Liver (tissue), 3 donors: ENCODE results near the gene ATP6AP1.

Experiments used
- GABPA ChIP-seq, 2 donors: IDR thresholded peaks in 1 of 2; conservative IDR thresholded peaks in 1 of 2; 2 replicates each; pipeline ENCODE4 v1.6.1; 2016; ENCODE audit warnings: antibody characterized with exemption in 2 of 2, mild to moderate bottlenecking in 1 of 2, moderate library complexity in 1 of 2
- RAD21 ChIP-seq, 2 donors: IDR thresholded peaks; 2 replicates each; pipeline ENCODE4 v1.6.1; 2016; ENCODE audit warnings: antibody characterized with exemption in 2 of 2, mild to moderate bottlenecking in 2 of 2
- RXRA ChIP-seq, 2 donors: IDR thresholded peaks; 2 replicates each; pipeline ENCODE4 v1.6.1; 2017 to 2018; ENCODE audit warnings: antibody characterized with exemption in 2 of 2, mild to moderate bottlenecking in 1 of 2
- SP1 ChIP-seq: IDR thresholded peaks from 2 replicates; pipeline ENCODE4 v1.6.1; 2018; ENCODE audit warnings: antibody characterized with exemption, mild to moderate bottlenecking
- TF ChIP-seq, protein P1 (sequence below): fragments of 150-350 bp; IDR thresholded peaks from 2 replicates; pipeline ENCODE4 v1.5.1; 2017; ENCODE audit warnings: improper control_type of control experiment, low read depth, low read length; ENCODE audit not compliant: missing input control
- TF ChIP-seq, protein P2 (sequence below): IDR thresholded peaks from 2 replicates; pipeline ENCODE4 v1.6.1; 2016; ENCODE audit warnings: antibody characterized with exemption, mild to moderate bottlenecking
- TF ChIP-seq, protein P3 (sequence below): IDR thresholded peaks from 2 replicates; pipeline ENCODE4 v1.6.1; 2016; ENCODE audit warnings: antibody characterized with exemption
- TF ChIP-seq, protein P4 (sequence below): IDR thresholded peaks from 2 replicates; pipeline ENCODE4 v1.6.1; 2016; ENCODE audit warnings: antibody characterized with exemption
- donor health status: healthy.
- donor health status: healthy.

DNA sequence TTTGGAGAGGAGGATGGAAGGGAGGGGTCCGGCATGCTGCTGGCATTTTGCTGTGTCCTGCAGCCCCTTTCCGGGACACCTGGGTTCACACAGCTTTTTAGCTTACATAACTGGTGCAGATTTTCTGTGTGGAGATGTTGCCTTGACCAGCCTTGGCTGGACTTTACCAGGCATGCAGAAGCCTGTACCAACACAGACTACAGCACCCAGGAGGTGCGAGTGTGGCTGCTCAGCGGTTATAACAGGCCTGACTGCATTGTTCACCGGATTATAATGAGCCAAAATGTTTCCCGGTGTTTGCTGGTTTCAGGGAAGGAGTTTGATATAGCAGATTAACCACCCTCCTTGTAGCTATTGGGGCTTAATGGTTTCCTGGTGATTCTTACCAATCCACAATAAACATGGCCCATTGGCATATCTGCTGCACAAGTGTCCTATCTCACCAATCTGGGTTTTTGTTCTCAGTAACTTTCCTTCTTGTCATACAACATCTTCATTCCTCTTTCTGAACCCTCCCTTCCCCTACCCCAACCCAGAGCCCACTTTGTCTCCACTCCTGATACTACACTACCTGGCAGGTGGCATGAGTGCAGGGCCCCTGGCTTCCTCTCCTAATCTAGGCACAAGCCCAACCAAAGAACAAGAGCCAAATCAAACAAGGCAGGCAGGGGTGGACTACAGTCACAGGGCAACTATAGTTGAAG is 26.4 kb upstream of the ATP6AP1 start:
- TF ChIP-seq, protein P1, sequence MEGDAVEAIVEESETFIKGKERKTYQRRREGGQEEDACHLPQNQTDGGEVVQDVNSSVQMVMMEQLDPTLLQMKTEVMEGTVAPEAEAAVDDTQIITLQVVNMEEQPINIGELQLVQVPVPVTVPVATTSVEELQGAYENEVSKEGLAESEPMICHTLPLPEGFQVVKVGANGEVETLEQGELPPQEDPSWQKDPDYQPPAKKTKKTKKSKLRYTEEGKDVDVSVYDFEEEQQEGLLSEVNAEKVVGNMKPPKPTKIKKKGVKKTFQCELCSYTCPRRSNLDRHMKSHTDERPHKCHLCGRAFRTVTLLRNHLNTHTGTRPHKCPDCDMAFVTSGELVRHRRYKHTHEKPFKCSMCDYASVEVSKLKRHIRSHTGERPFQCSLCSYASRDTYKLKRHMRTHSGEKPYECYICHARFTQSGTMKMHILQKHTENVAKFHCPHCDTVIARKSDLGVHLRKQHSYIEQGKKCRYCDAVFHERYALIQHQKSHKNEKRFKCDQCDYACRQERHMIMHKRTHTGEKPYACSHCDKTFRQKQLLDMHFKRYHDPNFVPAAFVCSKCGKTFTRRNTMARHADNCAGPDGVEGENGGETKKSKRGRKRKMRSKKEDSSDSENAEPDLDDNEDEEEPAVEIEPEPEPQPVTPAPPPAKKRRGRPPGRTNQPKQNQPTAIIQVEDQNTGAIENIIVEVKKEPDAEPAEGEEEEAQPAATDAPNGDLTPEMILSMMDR = no peak
- no peak for TF ChIP-seq RXRA (IDR thresholded peaks at IDR 0.05)
- TF ChIP-seq SP1 = no peak
- TF ChIP-seq, protein P2, sequence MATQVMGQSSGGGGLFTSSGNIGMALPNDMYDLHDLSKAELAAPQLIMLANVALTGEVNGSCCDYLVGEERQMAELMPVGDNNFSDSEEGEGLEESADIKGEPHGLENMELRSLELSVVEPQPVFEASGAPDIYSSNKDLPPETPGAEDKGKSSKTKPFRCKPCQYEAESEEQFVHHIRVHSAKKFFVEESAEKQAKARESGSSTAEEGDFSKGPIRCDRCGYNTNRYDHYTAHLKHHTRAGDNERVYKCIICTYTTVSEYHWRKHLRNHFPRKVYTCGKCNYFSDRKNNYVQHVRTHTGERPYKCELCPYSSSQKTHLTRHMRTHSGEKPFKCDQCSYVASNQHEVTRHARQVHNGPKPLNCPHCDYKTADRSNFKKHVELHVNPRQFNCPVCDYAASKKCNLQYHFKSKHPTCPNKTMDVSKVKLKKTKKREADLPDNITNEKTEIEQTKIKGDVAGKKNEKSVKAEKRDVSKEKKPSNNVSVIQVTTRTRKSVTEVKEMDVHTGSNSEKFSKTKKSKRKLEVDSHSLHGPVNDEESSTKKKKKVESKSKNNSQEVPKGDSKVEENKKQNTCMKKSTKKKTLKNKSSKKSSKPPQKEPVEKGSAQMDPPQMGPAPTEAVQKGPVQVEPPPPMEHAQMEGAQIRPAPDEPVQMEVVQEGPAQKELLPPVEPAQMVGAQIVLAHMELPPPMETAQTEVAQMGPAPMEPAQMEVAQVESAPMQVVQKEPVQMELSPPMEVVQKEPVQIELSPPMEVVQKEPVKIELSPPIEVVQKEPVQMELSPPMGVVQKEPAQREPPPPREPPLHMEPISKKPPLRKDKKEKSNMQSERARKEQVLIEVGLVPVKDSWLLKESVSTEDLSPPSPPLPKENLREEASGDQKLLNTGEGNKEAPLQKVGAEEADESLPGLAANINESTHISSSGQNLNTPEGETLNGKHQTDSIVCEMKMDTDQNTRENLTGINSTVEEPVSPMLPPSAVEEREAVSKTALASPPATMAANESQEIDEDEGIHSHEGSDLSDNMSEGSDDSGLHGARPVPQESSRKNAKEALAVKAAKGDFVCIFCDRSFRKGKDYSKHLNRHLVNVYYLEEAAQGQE = no peak
- TF ChIP-seq, protein P3, sequence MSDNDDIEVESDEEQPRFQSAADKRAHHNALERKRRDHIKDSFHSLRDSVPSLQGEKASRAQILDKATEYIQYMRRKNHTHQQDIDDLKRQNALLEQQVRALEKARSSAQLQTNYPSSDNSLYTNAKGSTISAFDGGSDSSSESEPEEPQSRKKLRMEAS = no peak
- TF ChIP-seq, protein P4, sequence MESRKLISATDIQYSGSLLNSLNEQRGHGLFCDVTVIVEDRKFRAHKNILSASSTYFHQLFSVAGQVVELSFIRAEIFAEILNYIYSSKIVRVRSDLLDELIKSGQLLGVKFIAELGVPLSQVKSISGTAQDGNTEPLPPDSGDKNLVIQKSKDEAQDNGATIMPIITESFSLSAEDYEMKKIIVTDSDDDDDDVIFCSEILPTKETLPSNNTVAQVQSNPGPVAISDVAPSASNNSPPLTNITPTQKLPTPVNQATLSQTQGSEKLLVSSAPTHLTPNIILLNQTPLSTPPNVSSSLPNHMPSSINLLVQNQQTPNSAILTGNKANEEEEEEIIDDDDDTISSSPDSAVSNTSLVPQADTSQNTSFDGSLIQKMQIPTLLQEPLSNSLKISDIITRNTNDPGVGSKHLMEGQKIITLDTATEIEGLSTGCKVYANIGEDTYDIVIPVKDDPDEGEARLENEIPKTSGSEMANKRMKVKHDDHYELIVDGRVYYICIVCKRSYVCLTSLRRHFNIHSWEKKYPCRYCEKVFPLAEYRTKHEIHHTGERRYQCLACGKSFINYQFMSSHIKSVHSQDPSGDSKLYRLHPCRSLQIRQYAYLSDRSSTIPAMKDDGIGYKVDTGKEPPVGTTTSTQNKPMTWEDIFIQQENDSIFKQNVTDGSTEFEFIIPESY = no peak
- TF ChIP-seq GABPA (IDR thresholded peaks at IDR 0.05 in 1 of 2, conservative IDR thresholded peaks at IDR 0.05 in 1 of 2) = no peak
- TF ChIP-seq RAD21 (IDR thresholded peaks at IDR 0.05) = no peak
